SH-SY5Y (cell line): Measurements from ENCODE around the gene UNC80.

ENCODE experiments used
- GATA2 ChIP-seq: IDR thresholded peaks from 2 replicates; pipeline ENCODE4 v1.6.1; 2011; ENCODE audit warnings: mild to moderate bottlenecking, low read depth, low read length
- GATA3 ChIP-seq: IDR thresholded peaks from 2 replicates; pipeline ENCODE4 v1.6.1; 2011; ENCODE audit warnings: low read depth, mild to moderate bottlenecking, low read length, moderate library complexity

DNA sequence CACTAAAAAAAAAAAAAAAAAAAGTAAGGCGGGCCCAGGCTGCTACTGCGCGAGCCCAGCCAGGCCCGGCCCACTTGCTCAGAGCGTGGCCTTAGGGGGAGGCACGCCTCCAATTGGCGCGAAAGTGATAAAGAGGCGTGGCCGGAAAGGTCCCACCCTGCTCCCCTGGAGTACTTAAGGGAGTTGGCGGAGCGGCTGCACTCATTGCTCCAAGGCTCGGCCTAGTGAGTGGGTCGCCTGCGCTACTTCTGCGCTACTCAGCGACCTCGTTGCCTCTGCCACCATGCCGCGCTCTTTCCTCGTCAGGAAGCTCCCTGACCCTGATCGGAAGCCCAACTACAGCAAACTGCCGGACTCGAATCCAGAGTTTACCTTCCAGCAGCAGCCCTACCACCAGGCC, 36.9 kb downstream of the UNC80 start:
- no peak for TF ChIP-seq GATA3
- TF ChIP-seq GATA2: no peak
